OCI-LY7 (cell line): ENCODE measurements around the gene CPTP.

Experiments
- CTCF ChIP-seq: fragments of 200-600 bp; sonication (generic); conservative IDR thresholded peaks from 2 replicates; pipeline ENCODE4 v1.5.1; 2014; ENCODE audit warnings: mild to moderate bottlenecking, antibody characterized with exemption, low read length, moderate library complexity, mixed read lengths
- EZH2phosphoT487 ChIP-seq: fragments of 200-600 bp; sonication (generic); IDR thresholded peaks from 2 replicates; pipeline ENCODE4 v1.6.1; 2018; ENCODE audit warnings: low read depth, borderline replicate concordance, mild to moderate bottlenecking, mixed run types, antibody characterized with exemption, low read length, moderate library complexity, mixed read lengths

- TF ChIP-seq CTCF, result no peak
- no peak for TF ChIP-seq EZH2phosphoT487
These were observed 9.1 kb downstream of the CPTP start for GRCh38 chr1:1333551-1334241.
